Naive thymus-derived CD4-positive, alpha-beta T cell (primary cell): ENCODE data around the gene USP53. TPM values are rescaled to one million over a fixed set of nuclear protein-coding genes. Genes with fewer than 3 reads are reported as not detected.

ENCODE experiments used
- ATAC-seq: fragments of 150-1000 bp; cut with Tn5 transposase; 2 replicates; pipeline ENCODE4 v1.10.0; 2021; ENCODE audit warnings: mild to moderate bottlenecking, moderate library complexity
- CTCF ChIA-PET: fragments of 350-600 bp; sonication (Branson Sonifier 250); formaldehyde crosslinking; loops from one replicate; lab custom pipeline; 2021; ENCODE audit warnings: antibody characterized with exemption; lab: Charles Lee
- POLR2A ChIA-PET: fragments of 350-600 bp; sonication (Branson Sonifier 250); formaldehyde crosslinking; loops from one replicate; lab custom pipeline; 2021; ENCODE audit warnings: antibody characterized with exemption, inconsistent platforms; lab: Charles Lee
- DNase-seq, 9 donors: peaks; one replicate each; pipeline versions ENCODE4 v3.0.0 to v3.0.0-alpha.2; 2020 to 2022; ENCODE audit warnings: mixed read lengths in 1 of 9
- H3K27ac ChIP-seq: one replicate; pipeline ENCODE4 v1.7.0; 2013; ENCODE audit warnings: mild to moderate bottlenecking, low read depth, low read length, moderate library complexity
- H3K27me3 ChIP-seq, 2 donors: one replicate each; pipeline ENCODE4 v1.7.0; 2013; ENCODE audit warnings: low read length in 2 of 2, mild to moderate bottlenecking in 2 of 2, moderate library complexity in 2 of 2; ENCODE audit not compliant: control insufficient read depth in 2 of 2, insufficient read depth in 2 of 2
- H3K36me3 ChIP-seq, 3 experiments: 1 replicate in 2 of 3; 2 replicates in 1 of 3; pipeline ENCODE4 v1.7.0; 2013; ENCODE audit warnings: low read length in 3 of 3, mild to moderate bottlenecking in 3 of 3, moderate library complexity in 1 of 3; ENCODE audit not compliant: insufficient read depth in 3 of 3, control insufficient read depth in 2 of 3
- H3K4me1 ChIP-seq, 2 donors: one replicate each; pipeline ENCODE4 v1.7.0; 2013; ENCODE audit warnings: low read length in 2 of 2, mild to moderate bottlenecking in 2 of 2, moderate library complexity in 1 of 2; ENCODE audit not compliant: control insufficient read depth in 2 of 2, insufficient read depth in 2 of 2
- H3K4me3 ChIP-seq: 2 replicates; pipeline ENCODE4 v1.7.0; 2013; ENCODE audit warnings: mild to moderate bottlenecking, low read length
- H3K9me3 ChIP-seq, 3 experiments: 1 replicate in 2 of 3; 2 replicates in 1 of 3; pipeline ENCODE4 v1.7.0; 2013; ENCODE audit warnings: low read length in 3 of 3; ENCODE audit not compliant: control insufficient read depth in 2 of 3
- H3K27ac Mint-ChIP-seq, 9 donors: one replicate each; pipeline ENCODE4 v1.8.0; 2020 to 2022; ENCODE audit warnings: mixed read lengths in 9 of 9, mild to moderate bottlenecking in 8 of 9, moderate library complexity in 5 of 9, inconsistent platforms in 2 of 9
- H3K27me3 Mint-ChIP-seq, 5 donors: one replicate each; pipeline ENCODE4 v1.8.0; 2021 to 2022; ENCODE audit warnings: mixed read lengths in 5 of 5, mild to moderate bottlenecking in 1 of 5
- H3K36me3 Mint-ChIP-seq, 5 donors: one replicate each; pipeline ENCODE4 v1.8.0; 2020 to 2022; ENCODE audit warnings: mixed read lengths in 5 of 5, mild to moderate bottlenecking in 3 of 5, inconsistent platforms in 1 of 5
- H3K4me1 Mint-ChIP-seq, 7 donors: one replicate each; pipeline ENCODE4 v1.8.0; 2020 to 2022; ENCODE audit warnings: mixed read lengths in 7 of 7, mild to moderate bottlenecking in 3 of 7, inconsistent platforms in 1 of 7
- H3K4me3 Mint-ChIP-seq, 10 donors: one replicate each; pipeline ENCODE4 v1.8.0; 2020 to 2022; ENCODE audit warnings: mild to moderate bottlenecking in 10 of 10, mixed read lengths in 10 of 10, moderate library complexity in 6 of 10, inconsistent platforms in 2 of 10
- H3K9me3 Mint-ChIP-seq, 11 donors: one replicate each; pipeline ENCODE4 v1.8.0; 2020 to 2022; ENCODE audit warnings: mixed read lengths in 11 of 11, mild to moderate bottlenecking in 4 of 11, inconsistent platforms in 1 of 11, moderate library complexity in 1 of 11
- intact Hi-C, 2 donors: fragments of 100-400 bp; cut with micrococcal nuclease; formaldehyde crosslinking; loops; one replicate each; pipeline ENCODE4 v1.15.1; 2023
- polyA plus RNA-seq, 2 donors: library from polyadenylated mRNA; unstranded; fragments of 300-500 nt; fragmentation: Illumina TruSeq; gene quantifications; one replicate each; pipeline ENCODE4 v1.2.3, GENCODE V29; 2021
- total RNA-seq, 6 experiments: library from RNA in 5 of 6; stranded (reverse) in 5 of 6; gene quantifications; 1 replicate in 5 of 6; 2 replicates in 1 of 6; pipeline ENCODE4 v1.2.3 and lab custom pipeline; 2021 to 2026

Gene USP53
- total and polyA plus RNA-seq, 7 experiments from 2014 or later: 7.3 to 29.8 (median 21.2) TPM

DNA sequence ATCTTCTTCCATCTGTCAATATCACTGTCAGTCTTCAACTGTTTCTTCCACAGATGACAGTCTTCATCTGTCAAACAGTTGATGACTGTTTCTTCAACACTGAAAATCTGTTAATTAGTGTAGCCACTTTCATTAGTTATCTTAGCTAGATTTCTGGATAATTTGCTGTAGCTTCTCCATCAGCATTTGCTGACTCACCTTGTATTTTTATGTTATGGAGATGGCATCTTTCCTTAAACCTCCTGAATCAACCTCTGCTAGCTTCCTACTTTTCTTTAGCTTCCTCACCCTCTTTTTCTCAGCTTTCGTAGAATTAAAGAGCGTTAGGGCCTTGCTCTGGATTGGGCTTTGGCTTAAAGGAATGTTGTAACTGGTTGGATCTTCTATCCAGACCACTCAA, 25.1 kb downstream of the USP53 start:
- no peaks in the 10 kb centered on the region for H3K9me3 ChIP-seq
- no peaks in the 10 kb centered on the region for H3K27me3 Mint-ChIP-seq
- ATAC-seq: no peak
- no peaks in the 10 kb centered on the region for H3K9me3 Mint-ChIP-seq
- no peak overlapping the region for H3K4me3 ChIP-seq
- peaks cover 0 to 7% (median 0%) of the 10 kb centered on the region in 3 experiments for H3K36me3 ChIP-seq
- no peaks in the 10 kb centered on the region for H3K27me3 ChIP-seq
- no peak for DNase-seq
- H3K36me3 Mint-ChIP-seq: peaks cover 9 to 59% (median 20%) of the 10 kb centered on the region in 5 donors
- H3K4me1 ChIP-seq: peaks cover 0 to 9% of the 10 kb centered on the region in 2 donors
- peak overlapping the region in 3 of 9 donors; percentile 4 to 67 (median 53) for H3K27ac Mint-ChIP-seq
- H3K27ac ChIP-seq: no peak overlapping the region
- intact Hi-C loops: loop anchor here in 1 of 2 donors (1.0 to 5.0 kb wide), 2 partner anchors 25 to 45 kb away; partner anchors contain the start of gene USP53
- H3K4me3 Mint-ChIP-seq: peak overlapping the region in 2 of 10 donors; percentile 21 to 27
- peaks cover 22 to 66% (median 38%) of the 10 kb centered on the region in 7 donors for H3K4me1 Mint-ChIP-seq
- CTCF ChIA-PET: no interaction called here
- POLR2A ChIA-PET: interaction anchor here (1.0 kb wide), 1 partner anchor 25 kb away, joined by 3 read pairs; the partner anchor contains the start of gene USP53

DNA sequence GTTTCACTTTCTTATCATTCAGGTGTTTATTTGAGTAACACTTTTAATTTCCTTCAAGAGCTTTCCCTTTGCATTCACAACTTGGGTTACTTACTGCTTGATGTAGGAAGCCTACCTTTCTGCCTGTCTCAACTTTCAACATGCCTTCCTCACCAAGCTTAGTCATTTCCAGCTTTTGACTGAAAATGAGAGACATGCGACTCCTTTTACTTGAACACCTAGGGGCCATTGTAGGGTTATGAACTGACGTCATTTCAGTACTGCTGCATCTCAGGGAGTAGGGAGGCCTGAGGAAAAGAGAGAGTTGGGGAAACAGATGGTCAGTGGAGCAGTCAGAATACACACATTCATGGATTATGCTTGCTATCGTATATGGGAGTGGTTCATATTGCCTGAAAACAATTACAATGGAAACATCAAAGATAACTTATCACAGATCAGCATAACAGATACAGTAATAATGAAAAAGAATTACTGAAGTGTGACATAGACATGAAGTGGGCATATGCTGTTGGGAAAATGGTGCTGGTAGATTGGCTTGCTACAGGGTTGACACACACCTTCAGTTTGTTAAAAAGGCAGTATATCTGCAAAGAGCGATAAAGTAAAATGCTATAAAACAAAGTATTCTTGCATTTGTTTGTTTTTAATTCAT, 25.7 kb downstream of the USP53 start:
- ChIA-PET CTCF (no interaction called here), POLR2A (interaction anchor here (1.0 kb wide), 1 partner anchor 25 kb away, joined by 3 read pairs; the partner anchor contains the start of gene USP53)
- Histone ChIP-seq H3K27ac (no peak overlapping the region), H3K36me3 (peaks cover 0 to 7% (median 0%) of the 10 kb centered on the region in 3 experiments), H3K27me3 (no peaks in the 10 kb centered on the region), H3K9me3 (no peaks in the 10 kb centered on the region), H3K4me3 (no peak overlapping the region), H3K4me1 (peaks cover 0 to 9% of the 10 kb centered on the region in 2 donors)
- H3K4me3 Mint-ChIP-seq: peak overlapping the region in 3 of 10 donors; percentile 24 to 37 (median 27)
- H3K36me3 Mint-ChIP-seq: peaks cover 9 to 60% (median 20%) of the 10 kb centered on the region in 5 donors
- H3K27me3 Mint-ChIP-seq: no peaks in the 10 kb centered on the region
- ATAC-seq (no peak), DNase-seq (peak in 1 of 9 donors; percentile 24)
- H3K9me3 Mint-ChIP-seq: no peaks in the 10 kb centered on the region
- intact Hi-C loops: loop anchor here in 1 of 2 donors (1.0 to 5.0 kb wide), 2 partner anchors 26 to 44 kb away; partner anchors contain the start of gene USP53
- peak overlapping the region in 4 of 9 donors; percentile 53 to 67 (median 61) for H3K27ac Mint-ChIP-seq
- H3K4me1 Mint-ChIP-seq: peaks cover 17 to 60% (median 35%) of the 10 kb centered on the region in 7 donors

DNA sequence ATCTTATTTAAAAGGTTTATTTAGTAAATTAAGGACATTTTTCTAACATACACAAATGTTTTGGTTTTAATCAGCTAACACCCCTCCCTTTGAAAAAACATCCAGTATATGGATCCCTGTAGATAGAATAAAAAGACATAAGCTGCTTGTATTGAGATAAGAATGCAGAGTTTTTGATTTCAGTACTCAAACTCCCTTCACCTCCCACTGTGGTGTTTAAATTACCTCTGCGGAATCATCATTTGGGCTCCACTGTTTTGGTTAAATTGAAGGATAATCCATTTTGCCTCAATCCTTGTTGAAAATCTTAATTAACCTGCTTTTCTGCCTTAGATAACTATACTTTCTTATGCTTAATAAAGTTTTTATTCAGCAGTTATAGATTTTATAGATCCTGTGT, 27.6 kb downstream of the USP53 start:
- Histone ChIP-seq H3K9me3 (no peaks in the 10 kb centered on the region), H3K27me3 (no peaks in the 10 kb centered on the region), H3K36me3 (peaks cover 0 to 6% (median 0%) of the 10 kb centered on the region in 3 experiments), H3K4me1 (no peaks in the 10 kb centered on the region), H3K27ac (no peak overlapping the region), H3K4me3 (no peak overlapping the region)
- H3K4me3 Mint-ChIP-seq: no peak overlapping the region
- ATAC-seq (no peak), DNase-seq (no peak)
- peaks cover 7 to 55% (median 22%) of the 10 kb centered on the region in 7 donors for H3K4me1 Mint-ChIP-seq
- ChIA-PET CTCF (no interaction called here), POLR2A (interaction anchor here (0.7 kb wide), 1 partner anchor 16 kb away, joined by 3 read pairs; no protein-coding TSS in a partner anchor)
- H3K27ac Mint-ChIP-seq: no peak overlapping the region
- peaks cover 9 to 52% (median 28%) of the 10 kb centered on the region in 5 donors for H3K36me3 Mint-ChIP-seq
- H3K9me3 Mint-ChIP-seq: no peaks in the 10 kb centered on the region
- intact Hi-C loops: no loop called here
- H3K27me3 Mint-ChIP-seq: no peaks in the 10 kb centered on the region

GRCh38 chr4:119240568-119240967, 28.1 kb downstream of the USP53 start:
- ATAC-seq (no peak), DNase-seq (no peak)
- no peak overlapping the region for H3K27ac Mint-ChIP-seq
- no peaks in the 10 kb centered on the region for H3K9me3 Mint-ChIP-seq
- H3K4me3 Mint-ChIP-seq: no peak overlapping the region
- H3K4me3 ChIP-seq: no peak overlapping the region
- H3K36me3 Mint-ChIP-seq: peaks cover 9 to 52% (median 27%) of the 10 kb centered on the region in 5 donors
- no peaks in the 10 kb centered on the region for H3K27me3 ChIP-seq
- H3K4me1 ChIP-seq: no peaks in the 10 kb centered on the region
- no peaks in the 10 kb centered on the region for H3K9me3 ChIP-seq
- CTCF ChIA-PET: interaction anchor here (0.6 kb wide), 1 partner anchor 212 kb away, joined by 3 read pairs; no protein-coding TSS in a partner anchor
- no peak overlapping the region for H3K27ac ChIP-seq
- intact Hi-C loops: no loop called here
- peaks cover 7 to 51% (median 20%) of the 10 kb centered on the region in 7 donors for H3K4me1 Mint-ChIP-seq
- peaks cover 0 to 2% (median 0%) of the 10 kb centered on the region in 3 experiments for H3K36me3 ChIP-seq
- POLR2A ChIA-PET: no interaction called here
- no peaks in the 10 kb centered on the region for H3K27me3 Mint-ChIP-seq

DNA sequence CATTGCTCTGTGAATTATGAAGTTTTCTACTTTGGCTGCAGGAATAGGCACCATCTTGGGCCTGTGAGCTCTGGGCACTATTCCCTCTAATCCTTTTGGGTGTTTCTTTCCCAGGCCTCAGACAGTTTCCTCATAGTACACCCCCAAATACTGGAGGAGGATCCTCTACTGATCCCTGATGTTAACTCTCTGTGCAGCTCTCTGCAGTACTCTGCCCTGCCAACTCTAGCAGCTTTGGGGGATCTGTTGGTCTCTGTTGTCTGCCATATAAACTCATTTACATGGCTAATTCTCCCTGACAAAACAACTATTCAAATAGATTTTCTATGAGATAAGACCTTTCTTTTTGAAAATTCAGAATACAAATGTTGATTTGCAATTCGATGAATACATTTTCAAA, 29.9 kb downstream of the USP53 start:
- intact Hi-C loops: no loop called here
- ATAC-seq (no peak), DNase-seq (no peak)
- Histone ChIP-seq H3K36me3 (peaks cover 0 to 8% (median 4%) of the 10 kb centered on the region in 3 experiments), H3K27me3 (no peaks in the 10 kb centered on the region), H3K4me3 (no peak overlapping the region), H3K4me1 (no peaks in the 10 kb centered on the region), H3K9me3 (no peaks in the 10 kb centered on the region), H3K27ac (no peak overlapping the region)
- no peak overlapping the region for H3K4me3 Mint-ChIP-seq
- H3K9me3 Mint-ChIP-seq: no peaks in the 10 kb centered on the region
- ChIA-PET CTCF (no interaction called here), POLR2A (no interaction called here)
- no peaks in the 10 kb centered on the region for H3K27me3 Mint-ChIP-seq
- H3K36me3 Mint-ChIP-seq: peaks cover 16 to 53% (median 39%) of the 10 kb centered on the region in 5 donors
- H3K4me1 Mint-ChIP-seq: peaks cover 0 to 44% (median 9%) of the 10 kb centered on the region in 7 donors
- H3K27ac Mint-ChIP-seq: peak overlapping the region in 1 of 9 donors; percentile 85

- intact Hi-C loops: no loop called here
- Histone ChIP-seq H3K4me3 (no peak overlapping the region), H3K36me3 (peaks cover under 1 to 11% (median 6%) of the 10 kb centered on the region in 3 experiments), H3K27ac (no peak overlapping the region), H3K4me1 (no peaks in the 10 kb centered on the region), H3K27me3 (no peaks in the 10 kb centered on the region), H3K9me3 (no peaks in the 10 kb centered on the region)
- ChIA-PET CTCF (no interaction called here), POLR2A (interaction anchor here (0.7 kb wide), 1 partner anchor 13 kb away, joined by 3 read pairs; no protein-coding TSS in a partner anchor)
- Mint-ChIP-seq H3K4me3 (no peak overlapping the region), H3K4me1 (peaks cover 0 to 34% (median 0%) of the 10 kb centered on the region in 7 donors), H3K9me3 (no peaks in the 10 kb centered on the region), H3K27ac (peak overlapping the region in 1 of 9 donors; percentile 3), H3K27me3 (no peaks in the 10 kb centered on the region), H3K36me3 (peaks cover 8 to 50% (median 31%) of the 10 kb centered on the region in 5 donors)
- DNase-seq: no peak
- ATAC-seq: no peak
These were observed 31.4 kb downstream of the USP53 start for GRCh38 chr4:119243868-119244267.
